Adipose tissue (tissue), 3 donors: ENCODE data around the gene DSN1. TPM values are rescaled to one million over a fixed set of nuclear protein-coding genes. Genes with fewer than 3 reads are reported as not detected.

Source experiments
- H3K27ac ChIP-seq: one replicate; pipeline ENCODE4 v1.5.1; 2013; ENCODE audit warnings: low read depth, low read length
- WGBS, 3 donors: extraction: QIAGEN DNeasy Blood & Tissue Kit; methylation state at CpG; one replicate each; pipeline ENCODE4 v1.1.7; 2013; 5-methylcytosine and 5-hydroxymethylcytosine counted together
- polyA plus RNA-seq, 3 donors: library from polyadenylated mRNA; stranded (reverse); fragments of 200-250 nt; gene quantifications; one replicate each; pipeline ENCODE4 v1.2.3, GENCODE V29; 2013
- donor health status: healthy with polysubstance abuse.
- donor health status: Bipolar disorder and iron deficiency.
- donor health status: healthy.

Gene DSN1
- polyA plus RNA-seq, 3 donors, result 2.7 to 8.2 (median 4.2) TPM

GRCh38 chr20:36728986-36729385, 44.6 kb downstream of the DSN1 start:
- WGBS, 3 donors, result 63 to 71% (median 69%) methylated on average over 3 of the region's 3 CpGs
- H3K27ac ChIP-seq, result no peak overlapping the region

- 89 to 98% (median 95%) methylated on average over 3 of the region's 3 CpGs for WGBS, 3 donors
- H3K27ac ChIP-seq, result no peak overlapping the region
These were observed 47.4 kb downstream of the DSN1 start for GRCh38 chr20:36726168-36726567.

- WGBS, 3 donors, result 90 to 97% (median 96%) methylated on average over 3 of the region's 3 CpGs
- no peak overlapping the region for H3K27ac ChIP-seq
These were observed 53.1 kb downstream of the DSN1 start for GRCh38 chr20:36720510-36720909.

DNA sequence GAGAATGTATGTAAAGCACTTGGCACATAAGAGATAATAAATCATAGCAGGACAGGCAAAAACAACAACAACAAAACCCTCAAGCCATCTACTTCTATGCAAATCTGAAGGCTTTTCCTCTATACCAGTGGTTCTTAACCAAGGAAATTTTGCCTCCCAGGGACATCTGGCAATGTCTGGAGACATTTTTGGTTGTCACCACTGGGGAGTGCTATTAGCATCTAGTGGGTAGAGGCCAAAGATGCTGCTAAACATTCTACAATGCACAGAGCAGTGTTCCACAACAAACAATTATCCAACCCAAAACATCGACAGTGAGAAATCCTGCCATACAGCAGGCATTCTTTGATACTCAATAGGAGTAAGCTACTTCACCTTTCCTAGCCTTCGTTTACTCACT, 55.9 kb downstream of the DSN1 start:
- 88 to 89% (median 89%) methylated on average over 2 of the region's 2 CpGs for WGBS, 3 donors
- no peak overlapping the region for H3K27ac ChIP-seq

- WGBS, 3 donors, result 85 to 93% (median 91%) methylated on average over 3 of the region's 3 CpGs
- no peak overlapping the region for H3K27ac ChIP-seq
These were observed 56.5 kb downstream of the DSN1 start for GRCh38 chr20:36717021-36717420.

- no peak overlapping the region for H3K27ac ChIP-seq
- WGBS, 3 donors, result 93 to 97% (median 95%) methylated on average over 1 of the region's 1 CpG
These were observed 60.8 kb downstream of the DSN1 start for GRCh38 chr20:36712775-36713174.

GRCh38 chr20:36709126-36709525, 64.4 kb downstream of the DSN1 start:
- 84 to 88% (median 85%) methylated on average over 5 of the region's 5 CpGs for WGBS, 3 donors
- H3K27ac ChIP-seq, result no peak overlapping the region

DNA sequence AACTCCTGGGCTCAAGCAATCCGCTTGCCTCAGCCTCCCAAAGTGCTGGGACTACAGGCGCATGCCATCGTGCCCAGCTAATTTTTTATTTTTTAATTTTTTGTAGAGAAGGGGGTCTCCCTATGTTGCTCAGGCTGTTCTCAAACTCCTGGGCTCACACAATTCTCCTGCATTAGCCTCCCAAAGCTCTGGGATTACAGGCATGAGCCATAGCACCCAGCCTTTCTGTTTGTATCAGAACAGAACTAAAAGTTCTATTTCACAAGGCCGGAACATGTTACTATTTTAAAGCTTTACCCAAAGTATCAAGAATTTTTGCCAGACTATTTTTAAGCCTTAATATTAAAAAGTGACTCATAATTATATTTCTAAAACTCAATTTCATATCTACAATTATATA, 70.0 kb downstream of the DSN1 start:
- no peak overlapping the region for H3K27ac ChIP-seq
- WGBS, 3 donors, result 94 to 99% (median 95%) methylated on average over 4 of the region's 4 CpGs

Other genes with a start within 250 kb of the DSN1 start
- gene MYL9, start 232.2 kb downstream of the DSN1 start, polyA plus RNA-seq, result 100 to 1,000 TPM in 2 of 3 donors, 10 to 100 TPM in 1; 19.9 to 327 (median 183) TPM
- 1 to 10 TPM; 6.3 to 7.3 (median 6.4) TPM for gene TGIF2, start 200.2 kb downstream of the DSN1 start, polyA plus RNA-seq
- 10 to 100 TPM; 56.1 to 97.0 (median 65.0) TPM for gene RAB5IF, start 168.0 kb downstream of the DSN1 start, polyA plus RNA-seq
- under 1 TPM; 0.14 to 0.65 (median 0.22) TPM for gene SLA2, start 127.6 kb downstream of the DSN1 start, polyA plus RNA-seq
- 10 to 100 TPM in 1 of 3 donors, 1 to 10 TPM in 2; 8.4 to 24.4 (median 9.0) TPM for gene NDRG3, start 27.7 kb downstream of the DSN1 start, polyA plus RNA-seq
- gene TLDC2, start 102.4 kb upstream of the DSN1 start, polyA plus RNA-seq, result under 1 TPM in 2 of 3 donors, not detected in 1; 0.10 to 0.26 TPM
- gene SAMHD1, start 177.9 kb upstream of the DSN1 start, polyA plus RNA-seq, result 100 to 1,000 TPM in 1 of 3 donors, 10 to 100 TPM in 2; 45.6 to 179 (median 60.1) TPM